HK-2 (cell line): ENCODE measurements around the gene HELZ2.

Experiments used
- DNase-seq: peaks from one replicate; pipeline ENCODE4 v3.0.0-alpha.2; 2018; ENCODE audit not compliant: unreplicated experiment

Gene HELZ2

DNA sequence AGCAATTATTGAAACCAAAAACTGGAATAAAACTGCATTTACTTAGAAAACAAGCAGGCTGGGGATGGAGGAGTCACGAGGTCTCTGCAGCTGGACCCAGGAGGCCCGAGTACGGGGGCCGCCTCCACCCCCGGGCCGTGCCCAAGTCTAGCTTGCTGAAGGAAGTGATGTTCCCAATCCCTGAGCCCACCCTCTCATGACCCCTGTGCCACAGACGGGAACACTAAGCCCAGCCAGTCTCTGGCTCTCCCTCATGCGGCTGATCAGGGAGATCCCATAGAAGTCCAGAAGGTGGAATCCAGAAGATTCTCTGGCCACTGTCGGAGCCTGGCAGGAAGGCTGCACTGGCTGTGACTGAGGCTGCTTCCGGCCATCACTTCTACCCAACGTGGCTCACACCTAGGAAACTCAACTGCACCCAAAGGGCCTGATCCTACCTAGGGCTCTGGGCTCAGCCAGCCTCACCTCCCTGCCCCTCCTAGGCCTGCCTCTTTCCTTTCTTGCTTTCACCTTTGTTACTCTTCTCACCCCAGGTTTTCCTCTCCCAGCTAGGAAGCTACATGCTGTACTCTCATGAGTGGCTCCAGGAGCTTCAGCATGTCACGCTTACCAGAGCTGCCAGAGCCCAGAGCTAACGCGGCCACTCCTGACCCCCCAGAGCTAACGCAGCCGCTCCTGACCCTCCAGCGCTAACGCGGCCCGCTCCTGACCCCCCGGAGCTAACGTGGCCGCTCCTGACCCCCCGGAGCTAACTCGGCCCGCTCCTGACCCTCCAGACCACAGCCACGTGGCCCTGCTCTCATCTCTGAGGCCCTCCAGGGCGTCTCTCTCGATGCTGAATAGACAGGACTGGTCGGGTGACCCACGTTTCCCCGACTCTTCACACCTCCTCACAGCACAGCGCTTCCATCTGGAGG lies 24.7 kb upstream of the HELZ2 start:
- no peak for DNase-seq

- DNase-seq, result no peak
Observed at GRCh38 chr20:63597651-63598478, 23.8 kb upstream of the HELZ2 start.

- no peak for DNase-seq
Observed at GRCh38 chr20:63596423-63596822, 22.4 kb upstream of the HELZ2 start.

DNA sequence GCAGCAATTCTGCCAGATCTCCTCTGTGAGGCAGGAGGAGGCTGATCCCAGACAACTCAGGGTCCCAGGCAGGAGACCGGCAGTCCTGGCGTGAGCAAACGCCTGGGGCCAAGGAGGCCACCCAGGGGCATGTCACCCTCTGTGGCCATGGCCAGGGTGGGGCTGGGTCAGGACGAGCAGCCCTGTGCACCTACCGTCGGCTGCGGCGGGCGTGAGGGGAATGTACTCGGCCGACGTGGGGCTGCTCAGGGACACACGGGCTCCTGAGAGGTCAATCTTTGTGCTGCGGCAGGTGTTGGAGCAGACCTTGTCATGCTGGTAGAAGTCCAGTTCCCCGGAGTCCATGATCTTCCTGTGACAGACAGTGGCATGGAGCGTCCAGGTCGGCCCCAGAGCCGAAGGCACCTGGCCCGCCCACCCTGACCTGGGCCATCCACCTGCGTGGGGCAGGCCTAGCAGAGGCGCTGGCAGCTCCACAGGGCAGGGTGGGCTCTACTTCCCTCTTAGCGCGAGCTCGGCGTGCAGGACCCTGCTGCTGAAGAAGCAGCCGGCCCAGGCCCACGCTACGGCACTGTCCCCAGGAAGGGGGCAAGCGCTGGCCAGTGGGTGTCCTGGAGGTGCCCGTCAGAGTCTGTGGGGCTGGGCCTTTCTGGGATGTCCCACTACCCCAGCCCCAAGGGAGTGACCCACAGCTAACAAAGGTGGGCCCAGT lies 21.5 kb upstream of the HELZ2 start:
- DNase-seq, result no peak

- no peak for DNase-seq
Observed at GRCh38 chr20:63594043-63594561, 20.1 kb upstream of the HELZ2 start.

GRCh38 chr20:63592661-63593060 lies 18.6 kb upstream of the HELZ2 start:
- DNase-seq, result no peak

- DNase-seq, result no peak
Observed at GRCh38 chr20:63591786-63592355, 17.8 kb upstream of the HELZ2 start.

DNA sequence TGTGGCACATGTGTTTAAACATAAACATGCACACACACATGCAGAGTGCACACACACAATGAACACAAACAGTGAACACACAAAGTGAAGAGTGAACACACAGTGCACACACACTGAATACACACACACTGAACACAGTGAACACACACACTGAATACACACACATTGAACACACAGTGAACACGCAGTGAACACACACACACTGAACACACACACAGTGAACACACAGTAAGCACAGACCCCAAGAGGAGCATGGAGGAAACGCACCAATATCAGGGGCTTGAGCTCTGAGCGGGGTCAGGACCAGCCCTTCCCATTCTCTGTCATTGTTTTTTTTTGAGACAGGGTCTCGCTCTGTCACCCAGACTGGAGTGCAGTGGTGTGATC lies 17.1 kb upstream of the HELZ2 start:
- DNase-seq, result no peak

GRCh38 chr20:63590218-63591146 lies 16.4 kb upstream of the HELZ2 start:
- DNase-seq, result no peak

DNA sequence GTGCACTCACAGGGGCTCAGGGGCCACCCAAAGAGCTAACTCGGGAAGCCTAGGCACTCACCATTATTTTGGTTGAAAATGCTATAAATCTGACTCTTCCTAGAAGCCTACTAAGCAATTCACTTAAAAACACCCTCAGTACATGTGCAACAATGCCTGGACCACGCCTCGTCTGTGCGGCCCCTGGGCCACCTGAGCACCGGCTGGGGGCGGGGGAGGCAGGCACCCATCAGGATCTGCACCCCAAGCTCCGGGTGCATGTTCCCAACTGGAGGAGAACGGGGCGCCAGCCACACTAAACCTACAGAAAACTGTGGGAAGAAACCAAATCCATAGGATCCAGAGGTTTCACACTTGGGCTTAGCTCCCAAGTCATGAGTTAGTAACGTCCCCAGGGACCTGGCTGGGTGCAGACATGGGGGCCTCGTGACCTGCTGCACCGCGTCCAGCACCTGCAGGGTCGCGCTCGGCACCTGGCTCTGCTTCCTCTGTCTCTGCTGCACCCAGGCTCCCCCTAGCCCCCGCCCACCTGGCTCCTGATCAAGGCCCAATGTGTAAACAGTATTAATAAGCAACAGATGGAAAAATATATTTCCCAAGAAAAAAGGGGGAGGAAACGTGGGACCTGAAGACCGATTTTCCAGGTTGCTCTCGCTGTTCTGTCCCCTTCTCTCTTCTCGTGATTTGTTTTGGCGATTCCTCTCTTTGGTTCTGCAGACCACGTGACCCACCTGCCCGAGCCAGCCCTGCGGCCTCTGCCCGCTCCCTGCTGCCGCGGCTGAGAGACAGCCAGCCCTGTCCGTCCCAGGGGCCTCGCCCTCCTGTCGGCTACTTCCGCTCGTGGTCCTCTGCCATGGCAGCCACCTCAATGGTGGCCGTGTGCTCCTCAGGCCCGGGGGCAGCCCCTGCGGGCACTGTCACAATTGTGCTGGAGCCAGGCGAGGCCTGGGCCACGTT lies 15.5 kb upstream of the HELZ2 start:
- no peak for DNase-seq

GRCh38 chr20:63588641-63589041 lies 14.6 kb upstream of the HELZ2 start:
- no peak for DNase-seq

DNA sequence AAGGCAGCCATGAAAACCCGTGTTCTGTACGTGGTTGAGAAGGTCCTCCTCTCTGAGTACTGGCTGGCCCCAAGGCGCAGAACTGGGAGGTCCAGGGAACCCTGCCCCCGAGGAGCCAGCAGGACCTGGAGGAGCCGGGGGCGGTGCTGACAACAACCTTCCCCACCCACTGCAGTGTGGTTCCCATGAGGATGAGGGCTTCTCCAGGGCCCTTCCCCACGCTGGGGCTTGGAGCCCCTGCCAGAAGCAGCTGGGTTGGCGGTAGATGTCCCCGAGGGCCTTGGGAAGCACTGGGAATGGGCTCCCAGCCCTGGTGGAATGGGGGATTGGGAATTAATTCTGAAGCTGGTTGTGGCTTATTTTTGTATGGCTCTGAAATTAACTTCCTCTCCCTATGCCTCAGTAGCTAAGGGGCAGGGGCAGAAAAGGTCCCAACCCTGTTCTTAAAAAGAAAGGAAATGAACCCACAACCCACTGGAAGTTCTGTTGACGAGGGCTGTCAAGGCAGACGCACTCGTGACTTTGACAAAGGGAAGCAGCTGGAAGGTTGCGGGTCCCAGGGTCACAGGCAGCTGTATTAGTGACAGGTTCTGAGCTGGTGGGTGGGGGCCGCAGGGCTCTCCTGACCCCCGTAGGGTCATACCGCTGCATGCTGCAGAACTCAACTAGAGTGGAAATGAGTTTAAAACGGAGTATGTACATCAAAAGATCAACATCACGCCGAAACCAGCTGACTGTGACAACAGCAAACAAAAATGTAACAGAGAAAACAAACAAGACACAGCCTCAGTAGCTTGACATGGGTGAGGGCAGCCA lies 13.9 kb upstream of the HELZ2 start:
- no peak for DNase-seq

GRCh38 chr20:63587256-63587655 lies 13.2 kb upstream of the HELZ2 start:
- no peak for DNase-seq

GRCh38 chr20:63586797-63587196 lies 12.8 kb upstream of the HELZ2 start:
- DNase-seq, result no peak

- no peak for DNase-seq
Observed at GRCh38 chr20:63585616-63586565, 11.9 kb upstream of the HELZ2 start.

DNA sequence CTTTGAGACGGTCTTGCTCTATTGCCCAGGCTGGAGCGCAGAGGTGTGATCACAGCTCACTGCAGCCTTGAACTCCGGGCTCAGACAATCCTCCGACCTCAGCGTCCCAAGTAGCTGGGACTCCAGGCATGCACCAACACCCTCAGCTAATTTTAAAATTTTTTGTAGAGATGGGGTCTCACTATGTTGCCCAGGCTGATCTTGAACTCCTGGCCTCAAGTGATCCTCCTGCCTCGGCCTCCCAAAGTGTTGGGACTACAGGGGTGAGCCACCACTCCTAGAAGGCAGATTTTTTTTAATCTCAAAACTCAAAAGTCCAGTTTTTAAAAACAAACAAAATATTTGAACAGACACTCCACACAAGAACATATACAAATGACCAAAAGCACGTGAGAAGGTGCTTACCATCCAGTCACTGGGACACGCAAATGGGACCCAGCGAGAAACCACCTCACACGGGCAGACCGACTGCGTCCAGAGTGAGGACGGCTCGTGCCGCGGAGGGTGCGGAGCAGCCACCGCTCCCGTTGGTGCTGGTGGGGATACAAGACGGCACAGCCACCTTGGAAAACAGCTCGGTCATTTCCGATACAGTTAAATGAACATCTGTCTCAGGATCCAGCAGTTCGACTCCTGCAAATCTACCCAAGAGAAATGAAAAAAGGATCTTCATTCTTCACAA lies 8.5 kb upstream of the HELZ2 start:
- no peak for DNase-seq
